ENCODE measurements around the gene SYT14.

Gene SYT14

GRCh38 chr1:209936125-209936524 is 1.9 kb upstream of the SYT14 start:
- DNase-seq (ENCODE audit: low read depth, low spot score) = no peak

GRCh38 chr1:209945377-209945776 is 7.4 kb downstream of the SYT14 start:
- no peak for DNase-seq (ENCODE audit: low read depth, low spot score)

GRCh38 chr1:209948155-209948554 is 10.1 kb downstream of the SYT14 start:
- DNase-seq (ENCODE audit: low read depth, low spot score) = no peak

- DNase-seq (ENCODE audit: low read depth, low spot score) = no peak
These were observed 18.1 kb downstream of the SYT14 start for GRCh38 chr1:209956116-209956515.

GRCh38 chr1:209959623-209960022 is 21.6 kb downstream of the SYT14 start:
- no peak for DNase-seq (ENCODE audit: low read depth, low spot score)

GRCh38 chr1:209960926-209961325 is 22.9 kb downstream of the SYT14 start:
- DNase-seq (ENCODE audit: low read depth, low spot score) = no peak

- no peak for DNase-seq (ENCODE audit: low read depth, low spot score)
These were observed 24.4 kb downstream of the SYT14 start for GRCh38 chr1:209962388-209962787.

GRCh38 chr1:209962856-209963255 is 24.8 kb downstream of the SYT14 start:
- DNase-seq (ENCODE audit: low read depth, low spot score) = no peak

GRCh38 chr1:209965996-209966395 is 28.0 kb downstream of the SYT14 start:
- DNase-seq (ENCODE audit: low read depth, low spot score) = no peak

GRCh38 chr1:209978721-209979120 is 40.7 kb downstream of the SYT14 start:
- peak; percentile 8 for DNase-seq (ENCODE audit: low read depth, low spot score)

GRCh38 chr1:209983953-209984352 is 45.9 kb downstream of the SYT14 start:
- no peak for DNase-seq (ENCODE audit: low read depth, low spot score)

GRCh38 chr1:209985002-209985401 is 47.0 kb downstream of the SYT14 start:
- no peak for DNase-seq (ENCODE audit: low read depth, low spot score)

GRCh38 chr1:209988706-209989105 is 50.7 kb downstream of the SYT14 start:
- no peak for DNase-seq (ENCODE audit: low read depth, low spot score)

GRCh38 chr1:209989525-209989924 is 51.5 kb downstream of the SYT14 start:
- DNase-seq (ENCODE audit: low read depth, low spot score) = no peak

GRCh38 chr1:209993061-209993830 is 55.2 kb downstream of the SYT14 start:
- no peak for DNase-seq (ENCODE audit: low read depth, low spot score)

- no peak for DNase-seq (ENCODE audit: low read depth, low spot score)
These were observed 58.3 kb downstream of the SYT14 start for GRCh38 chr1:209996348-209996747.

- no peak for DNase-seq (ENCODE audit: low read depth, low spot score)
These were observed 61.0 kb downstream of the SYT14 start for GRCh38 chr1:209999005-209999404.

- DNase-seq (ENCODE audit: low read depth, low spot score) = no peak
These were observed 63.7 kb downstream of the SYT14 start for GRCh38 chr1:210001751-210002150.

GRCh38 chr1:210003501-210003900 is 65.5 kb downstream of the SYT14 start:
- no peak for DNase-seq (ENCODE audit: low read depth, low spot score)

- DNase-seq (ENCODE audit: low read depth, low spot score) = no peak
These were observed 72.1 kb downstream of the SYT14 start for GRCh38 chr1:210010161-210010560.

- no peak for DNase-seq (ENCODE audit: low read depth, low spot score)
These were observed 83.3 kb downstream of the SYT14 start for GRCh38 chr1:210021145-210021860.

- no peak for DNase-seq (ENCODE audit: low read depth, low spot score)
These were observed 84.0 kb downstream of the SYT14 start for GRCh38 chr1:210022044-210022443.

GRCh38 chr1:210024282-210024681 is 86.3 kb downstream of the SYT14 start:
- no peak for DNase-seq (ENCODE audit: low read depth, low spot score)
